Mucosa of descending colon (tissue), 3 donors: ENCODE results near the gene DPP6. TPM values are rescaled to one million over a fixed set of nuclear protein-coding genes. Genes with fewer than 3 reads are reported as not detected.

Experiments
- ATAC-seq: fragments of 200-7000 bp; cut with Tn5 transposase; one replicate; pipeline ENCODE4 v1.9.1; 2020; ENCODE audit warnings: mild to moderate bottlenecking, moderate library complexity
- DNase-seq, 3 donors: peaks; one replicate each; pipeline ENCODE4 v3.0.0-alpha.2; 2020
- H3K36me3 ChIP-seq: fragments of 200-600 bp; one replicate; pipeline ENCODE4 v1.8.0; 2021; ENCODE audit warnings: low read depth, mild to moderate bottlenecking
- H3K4me1 ChIP-seq: fragments of 200-600 bp; one replicate; pipeline ENCODE4 v1.8.0; 2021; ENCODE audit warnings: low read depth, mild to moderate bottlenecking
- H3K4me3 ChIP-seq: fragments of 200-600 bp; one replicate; pipeline ENCODE4 v1.8.0; 2021; ENCODE audit warnings: mild to moderate bottlenecking
- H3K9me3 ChIP-seq: fragments of 200-600 bp; one replicate; pipeline ENCODE4 v1.8.0; 2021; ENCODE audit warnings: mild to moderate bottlenecking
- intact Hi-C, 2 donors: fragments of 100-400 bp; cut with DNase I in 1 of 2; cut with micrococcal nuclease in 1 of 2; formaldehyde crosslinking; loops; one replicate each; pipeline versions ENCODE4 v1.11.0 to v1.11.1; 2022; cut with DNase I, micrococcal nuclease
- total RNA-seq, 3 donors: library from RNA; stranded (reverse); fragmentation: NEBNext Ultra II Directional in 2 of 3; extraction: Animal tissue kit (Norgen Biotek cat#: 25700) in 2 of 3; gene quantifications; one replicate each; pipeline versions ENCODE4 v1.2.1 to v1.2.4, GENCODE V29; 2021 to 2023
- TF ChIP-seq, protein P1 (sequence below): fragments of 200-600 bp; IDR thresholded peaks from one replicate; pipeline ENCODE4 v1.8.0; 2022; ENCODE audit warnings: antibody characterized with exemption, mild to moderate bottlenecking
- donor health status: DM: no; HTN: no; CAD: no; lungs with moderate emphysema.
- donor health status: DM: no; HTN: no; CAD: no.
- donor health status: DM: no; HTN: yes; CAD: no.

DPP6 gene
- total RNA-seq, 3 donors from 2014 or later = 1.3 to 33.8 (median 1.5) TPM

DNA sequence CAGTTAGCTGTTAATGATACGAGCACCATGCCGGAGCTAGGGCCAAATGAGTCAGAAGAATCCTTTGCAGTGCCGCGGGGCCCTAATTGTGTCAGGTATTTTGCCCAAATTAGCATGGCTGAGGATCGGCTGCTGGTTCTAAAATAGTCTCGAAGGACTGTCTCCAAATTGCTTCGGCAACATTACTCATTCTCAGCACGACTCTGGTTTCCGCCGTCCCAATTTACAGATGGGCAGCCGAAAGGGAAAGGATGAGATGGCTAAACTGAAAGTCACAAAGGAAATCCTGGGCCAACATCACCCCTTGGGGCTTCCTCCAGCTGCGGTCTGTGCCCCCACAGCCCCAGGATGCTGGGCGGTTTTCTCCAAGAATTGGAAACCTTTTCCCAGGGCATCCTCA lies 599.3 kb downstream of the DPP6 start:
- no peak for ATAC-seq

DNA sequence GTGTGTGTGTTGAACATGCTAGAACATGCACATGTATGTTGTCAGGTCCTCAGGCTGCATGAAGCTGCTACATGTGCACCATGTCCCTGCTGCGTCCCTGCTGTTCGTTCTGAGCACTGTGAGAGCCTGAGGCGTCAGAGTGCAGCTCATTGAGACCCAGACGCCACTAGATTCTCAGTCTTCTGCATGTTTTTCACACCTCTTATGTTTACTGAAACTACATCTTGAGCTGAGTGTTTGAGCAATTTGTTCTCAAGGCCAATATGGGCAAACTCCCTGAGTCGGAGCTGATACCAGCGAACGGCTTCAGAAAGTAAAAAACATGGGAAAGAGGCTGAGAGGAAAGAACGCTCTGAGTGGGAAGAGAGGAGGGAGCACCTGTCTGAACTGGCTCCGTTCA lies 600.4 kb downstream of the DPP6 start:
- TF ChIP-seq, protein P1, sequence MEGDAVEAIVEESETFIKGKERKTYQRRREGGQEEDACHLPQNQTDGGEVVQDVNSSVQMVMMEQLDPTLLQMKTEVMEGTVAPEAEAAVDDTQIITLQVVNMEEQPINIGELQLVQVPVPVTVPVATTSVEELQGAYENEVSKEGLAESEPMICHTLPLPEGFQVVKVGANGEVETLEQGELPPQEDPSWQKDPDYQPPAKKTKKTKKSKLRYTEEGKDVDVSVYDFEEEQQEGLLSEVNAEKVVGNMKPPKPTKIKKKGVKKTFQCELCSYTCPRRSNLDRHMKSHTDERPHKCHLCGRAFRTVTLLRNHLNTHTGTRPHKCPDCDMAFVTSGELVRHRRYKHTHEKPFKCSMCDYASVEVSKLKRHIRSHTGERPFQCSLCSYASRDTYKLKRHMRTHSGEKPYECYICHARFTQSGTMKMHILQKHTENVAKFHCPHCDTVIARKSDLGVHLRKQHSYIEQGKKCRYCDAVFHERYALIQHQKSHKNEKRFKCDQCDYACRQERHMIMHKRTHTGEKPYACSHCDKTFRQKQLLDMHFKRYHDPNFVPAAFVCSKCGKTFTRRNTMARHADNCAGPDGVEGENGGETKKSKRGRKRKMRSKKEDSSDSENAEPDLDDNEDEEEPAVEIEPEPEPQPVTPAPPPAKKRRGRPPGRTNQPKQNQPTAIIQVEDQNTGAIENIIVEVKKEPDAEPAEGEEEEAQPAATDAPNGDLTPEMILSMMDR = no peak
- DNase-seq = no peak
- H3K36me3 ChIP-seq = no peaks in the 10 kb centered on the region
- intact Hi-C loops = no loop called here
- H3K4me3 ChIP-seq = no peak overlapping the region
- H3K4me1 ChIP-seq = no peaks in the 10 kb centered on the region
- no peak for ATAC-seq
- no peaks in the 10 kb centered on the region for H3K9me3 ChIP-seq

More for the DNA sequence above, 599.3 kb downstream of the DPP6 start:
- TF ChIP-seq, protein P1 = no peak
- no peaks in the 10 kb centered on the region for H3K4me1 ChIP-seq
- no peaks in the 10 kb centered on the region for H3K9me3 ChIP-seq
- intact Hi-C loops = no loop called here
- H3K36me3 ChIP-seq = no peaks in the 10 kb centered on the region
- no peak overlapping the region for H3K4me3 ChIP-seq
- DNase-seq = no peak

DNA sequence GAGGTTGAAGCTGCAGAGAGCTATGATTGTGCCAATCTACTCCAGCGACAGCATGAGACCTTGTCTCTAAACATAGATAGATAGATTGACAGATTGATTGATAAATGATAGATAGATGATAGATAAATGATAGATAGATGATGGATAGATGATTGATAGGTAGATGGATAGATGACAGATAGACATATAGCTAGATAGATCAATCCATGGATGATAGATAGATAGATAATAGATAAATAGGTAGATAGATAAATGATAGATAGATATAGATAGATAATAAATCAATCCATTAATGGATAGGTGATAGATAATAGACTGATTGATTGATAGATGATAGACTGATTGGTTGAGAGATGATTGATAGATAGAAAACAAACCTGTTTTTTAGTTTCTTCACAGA lies 601.1 kb downstream of the DPP6 start:
- Histone ChIP-seq H3K9me3 (no peaks in the 10 kb centered on the region), H3K36me3 (no peaks in the 10 kb centered on the region), H3K4me1 (no peaks in the 10 kb centered on the region), H3K4me3 (no peak overlapping the region)
- intact Hi-C loops = no loop called here
- TF ChIP-seq, protein P1 = no peak
- DNase-seq = no peak
- no peak for ATAC-seq

DNA sequence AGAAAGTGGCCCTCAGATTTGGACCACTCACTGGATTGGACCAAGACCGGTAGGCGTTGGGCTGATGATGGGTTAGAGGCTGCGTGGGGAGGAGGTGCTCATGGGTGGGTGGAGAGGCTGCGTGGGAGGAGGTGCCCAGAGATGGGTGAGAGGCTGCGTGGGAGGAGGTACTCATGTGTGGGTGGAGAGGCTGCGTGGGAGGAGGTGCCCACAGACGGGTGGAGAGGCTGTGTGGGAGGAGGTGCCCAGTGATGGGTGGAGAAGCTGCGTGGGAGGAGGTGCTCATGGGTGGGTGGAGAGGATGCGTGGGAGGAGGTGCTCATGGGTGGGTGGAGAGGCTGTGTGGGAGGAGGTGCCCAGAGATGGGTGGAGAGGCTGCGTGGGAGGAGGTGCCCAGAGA lies 604.4 kb downstream of the DPP6 start:
- H3K36me3 ChIP-seq = no peaks in the 10 kb centered on the region
- no peak overlapping the region for H3K4me3 ChIP-seq
- H3K4me1 ChIP-seq = no peaks in the 10 kb centered on the region
- DNase-seq (no peak), ATAC-seq (no peak)
- intact Hi-C loops = no loop called here
- TF ChIP-seq, protein P1 = no peak
- H3K9me3 ChIP-seq = peaks cover 2% of the 10 kb centered on the region

DNA sequence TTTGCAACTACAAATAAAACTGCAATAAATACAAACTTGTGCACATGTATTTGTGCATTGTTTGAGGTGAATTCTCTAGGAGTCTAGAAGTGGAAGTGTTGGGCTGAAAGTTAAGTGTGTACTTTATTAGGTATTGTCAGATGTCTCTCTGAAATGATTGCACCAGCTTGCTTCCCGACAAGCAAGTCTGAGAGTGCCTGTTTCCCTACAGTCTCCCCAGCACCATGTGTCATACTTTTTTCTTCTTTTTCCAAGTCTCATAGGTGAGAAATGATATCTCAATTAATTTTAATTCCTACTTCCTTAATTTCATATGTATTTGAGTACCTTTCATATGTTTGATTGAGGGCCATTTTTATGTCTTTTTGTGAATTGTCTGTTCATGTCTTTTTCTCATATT lies 614.6 kb downstream of the DPP6 start:
- intact Hi-C loops = no loop called here
- no peak for DNase-seq
- TF ChIP-seq, protein P1 = no peak
- Histone ChIP-seq H3K4me1 (no peaks in the 10 kb centered on the region), H3K9me3 (peaks cover 9% of the 10 kb centered on the region), H3K4me3 (no peak overlapping the region), H3K36me3 (no peaks in the 10 kb centered on the region)
- no peak for ATAC-seq
